Smooth muscle cell (in vitro differentiated cells): ENCODE results near the gene HIGD1C. TPM values are rescaled to one million over a fixed set of nuclear protein-coding genes. Genes with fewer than 3 reads are reported as not detected.

Source experiments
- DNase-seq: peaks from one replicate; lab custom pipeline; 2025; ENCODE audit not compliant: unreplicated experiment; lab: John Stamatoyannopoulos, UW
- H2AFZ ChIP-seq: fragments of 200-600 bp; sonication (generic); 2 replicates; pipeline ENCODE4 v1.6.0; 2016; ENCODE audit warnings: antibody characterized with exemption, low read depth, mild to moderate bottlenecking
- H3F3A ChIP-seq: fragments of 200-600 bp; sonication (generic); 2 replicates; pipeline ENCODE4 v1.6.0; 2017; ENCODE audit warnings: antibody characterized with exemption, low read depth
- H3K27ac ChIP-seq: fragments of 200-600 bp; sonication (generic); 2 replicates; pipeline ENCODE4 v1.5.1; 2016; ENCODE audit warnings: low read depth, mild to moderate bottlenecking
- H3K27me3 ChIP-seq: fragments of 200-600 bp; sonication (generic); 2 replicates; pipeline ENCODE4 v1.6.1; 2016; ENCODE audit warnings: low read depth, mild to moderate bottlenecking
- H3K36me3 ChIP-seq: fragments of 200-600 bp; sonication (generic); 2 replicates; pipeline ENCODE4 v1.5.1; 2016; ENCODE audit warnings: low read depth
- H3K4me1 ChIP-seq: fragments of 200-600 bp; sonication (generic); 2 replicates; pipeline ENCODE4 v1.5.1; 2016; ENCODE audit warnings: low read depth
- H3K4me2 ChIP-seq: fragments of 200-600 bp; sonication (generic); 2 replicates; pipeline ENCODE4 v1.6.0; 2016; ENCODE audit warnings: mild to moderate bottlenecking
- H3K4me3 ChIP-seq: fragments of 200-600 bp; sonication (generic); 2 replicates; pipeline ENCODE4 v1.5.1; 2016; ENCODE audit warnings: mild to moderate bottlenecking
- H3K79me2 ChIP-seq: fragments of 200-600 bp; sonication (generic); 2 replicates; pipeline ENCODE4 v1.6.0; 2016; ENCODE audit warnings: low read depth, mild to moderate bottlenecking
- H3K9ac ChIP-seq: fragments of 200-600 bp; sonication (generic); 2 replicates; pipeline ENCODE4 v1.6.0; 2016; ENCODE audit warnings: low read depth
- H3K9me3 ChIP-seq: fragments of 200-600 bp; sonication (generic); replicated peaks from 2 replicates; pipeline ENCODE4 v1.5.1; 2016; ENCODE audit warnings: low read depth
- H4K20me1 ChIP-seq: fragments of 200-600 bp; sonication (generic); 2 replicates; pipeline ENCODE4 v1.6.0; 2016; ENCODE audit warnings: low read depth
- WGBS: methylation state at CpG from one replicate; pipeline ENCODE4 v1.1.7; 2016; ENCODE audit warnings: low lambda C conversion rate; 5-methylcytosine and 5-hydroxymethylcytosine counted together
- polyA plus RNA-seq: library from polyadenylated mRNA; unstranded; fragments of >200 nt; fragmentation: Nextera tagmentation; extraction: Ambion mirVana; gene quantifications from 2 replicates; pipeline ENCODE4 v1.2.1, GENCODE V29; 2016
- total RNA-seq: library from RNA; depleted of rRNA; stranded (reverse); fragments of >200 nt; gene quantifications from 2 replicates; pipeline ENCODE4 v1.2.3, GENCODE V29; 2014
- TF ChIP-seq, protein P1 (sequence below): fragments of 200-600 bp; sonication (generic); IDR thresholded peaks from 2 replicates; pipeline ENCODE4 v1.5.1; 2017; ENCODE audit warnings: borderline replicate concordance, mild to moderate bottlenecking, antibody characterized with exemption; ENCODE audit not compliant: insufficient read depth, poor library complexity, severe bottlenecking

Gene HIGD1C
- total and polyA plus RNA-seq, 2 experiments from 2014 or later, result not detected

DNA sequence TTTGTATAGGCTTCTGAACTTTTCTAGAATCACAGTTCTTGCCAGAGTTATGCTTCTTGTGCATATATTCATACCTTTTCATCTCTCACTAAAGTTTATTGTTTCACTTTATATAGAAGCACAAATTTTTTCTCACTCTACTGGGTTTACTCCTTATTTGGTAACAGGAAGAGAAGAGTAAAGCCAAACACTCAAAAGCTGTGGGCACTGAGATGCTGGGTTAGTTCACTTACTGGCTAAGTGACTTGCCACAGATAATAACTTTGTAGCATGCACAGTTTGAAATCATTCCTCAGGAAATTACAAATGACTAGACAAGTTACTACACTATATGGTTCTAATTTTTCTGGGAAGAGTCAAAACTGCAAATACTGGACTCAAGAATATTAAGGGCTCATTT, 7.8 kb downstream of the HIGD1C start:
- Histone ChIP-seq H3K9ac (no peak overlapping the region), H3K79me2 (no peaks in the 10 kb centered on the region), H3K9me3 (no peaks in the 10 kb centered on the region), H3K4me1 (no peaks in the 10 kb centered on the region), H3F3A (peaks cover 8% of the 10 kb centered on the region), H4K20me1 (no peaks in the 10 kb centered on the region), H3K27me3 (no peaks in the 10 kb centered on the region), H3K4me3 (no peak overlapping the region), H3K4me2 (peak overlapping the region; percentile 46), H2AFZ (no peak overlapping the region), H3K27ac (peak overlapping the region; percentile 75), H3K36me3 (no peaks in the 10 kb centered on the region)
- TF ChIP-seq, protein P1, sequence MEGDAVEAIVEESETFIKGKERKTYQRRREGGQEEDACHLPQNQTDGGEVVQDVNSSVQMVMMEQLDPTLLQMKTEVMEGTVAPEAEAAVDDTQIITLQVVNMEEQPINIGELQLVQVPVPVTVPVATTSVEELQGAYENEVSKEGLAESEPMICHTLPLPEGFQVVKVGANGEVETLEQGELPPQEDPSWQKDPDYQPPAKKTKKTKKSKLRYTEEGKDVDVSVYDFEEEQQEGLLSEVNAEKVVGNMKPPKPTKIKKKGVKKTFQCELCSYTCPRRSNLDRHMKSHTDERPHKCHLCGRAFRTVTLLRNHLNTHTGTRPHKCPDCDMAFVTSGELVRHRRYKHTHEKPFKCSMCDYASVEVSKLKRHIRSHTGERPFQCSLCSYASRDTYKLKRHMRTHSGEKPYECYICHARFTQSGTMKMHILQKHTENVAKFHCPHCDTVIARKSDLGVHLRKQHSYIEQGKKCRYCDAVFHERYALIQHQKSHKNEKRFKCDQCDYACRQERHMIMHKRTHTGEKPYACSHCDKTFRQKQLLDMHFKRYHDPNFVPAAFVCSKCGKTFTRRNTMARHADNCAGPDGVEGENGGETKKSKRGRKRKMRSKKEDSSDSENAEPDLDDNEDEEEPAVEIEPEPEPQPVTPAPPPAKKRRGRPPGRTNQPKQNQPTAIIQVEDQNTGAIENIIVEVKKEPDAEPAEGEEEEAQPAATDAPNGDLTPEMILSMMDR, result no peak
- DNase-seq, result no peak

DNA sequence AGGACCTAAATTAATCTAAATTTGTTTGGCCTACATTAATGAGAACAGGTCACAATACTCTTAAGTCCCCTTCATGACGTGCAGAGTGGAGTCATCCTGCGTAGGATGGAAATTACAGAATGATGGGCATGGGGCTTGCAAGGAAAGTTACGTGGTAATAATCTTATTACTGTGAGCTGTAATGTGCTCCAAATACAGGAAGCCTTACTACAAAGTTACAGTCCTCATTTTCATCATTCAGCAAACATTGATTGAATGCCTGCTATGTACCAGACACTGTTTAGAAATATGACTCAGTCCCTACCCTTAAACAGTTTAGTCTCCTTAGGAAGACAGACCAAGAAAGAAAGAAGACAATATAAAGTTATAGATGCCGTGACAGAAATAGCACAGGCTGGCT, 9.4 kb downstream of the HIGD1C start:
- WGBS, result 35% methylated on average over 4 of the region's 4 CpGs

DNA sequence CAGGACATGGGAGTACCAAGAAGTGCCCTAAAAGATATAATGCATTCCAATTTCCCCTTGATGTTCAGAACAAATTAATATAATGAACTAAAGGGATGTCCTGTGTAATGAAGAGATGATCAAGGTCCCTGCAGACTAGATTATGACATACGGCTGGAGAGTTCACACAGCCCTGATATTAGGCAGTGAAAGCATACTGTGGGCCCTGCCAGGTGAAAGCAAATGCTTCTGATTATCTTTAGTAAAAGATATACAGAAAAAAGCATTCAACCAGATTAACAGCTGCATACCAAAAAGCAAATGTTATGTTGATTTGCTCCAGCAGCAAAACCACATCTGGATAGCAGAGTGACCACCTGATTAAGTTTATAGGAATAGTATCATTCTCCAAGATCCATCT, 12.1 kb downstream of the HIGD1C start:
- Histone ChIP-seq H3K36me3 (no peaks in the 10 kb centered on the region), H3F3A (peaks cover 8% of the 10 kb centered on the region), H3K4me3 (no peak overlapping the region), H3K4me1 (no peaks in the 10 kb centered on the region), H3K9me3 (no peaks in the 10 kb centered on the region), H4K20me1 (no peaks in the 10 kb centered on the region), H3K27me3 (no peaks in the 10 kb centered on the region), H3K27ac (no peak overlapping the region), H3K79me2 (no peaks in the 10 kb centered on the region), H3K4me2 (no peak overlapping the region), H2AFZ (no peak overlapping the region), H3K9ac (no peak overlapping the region)
- no peak for DNase-seq
- 86% methylated on average over 1 of the region's 1 CpG for WGBS
- TF ChIP-seq, protein P1, result no peak

More for the DNA sequence above, 9.4 kb downstream of the HIGD1C start:
- Histone ChIP-seq H3K36me3 (no peaks in the 10 kb centered on the region), H3K4me1 (no peaks in the 10 kb centered on the region), H3K79me2 (no peaks in the 10 kb centered on the region), H3K9ac (no peak overlapping the region), H3K27ac (peak overlapping the region; percentile 75), H2AFZ (no peak overlapping the region), H3K27me3 (no peaks in the 10 kb centered on the region), H3K4me3 (no peak overlapping the region), H4K20me1 (no peaks in the 10 kb centered on the region), H3K4me2 (peak overlapping the region; percentile 13), H3F3A (peaks cover 8% of the 10 kb centered on the region), H3K9me3 (no peaks in the 10 kb centered on the region)
- no peak for DNase-seq
- TF ChIP-seq, protein P1, result no peak

DNA sequence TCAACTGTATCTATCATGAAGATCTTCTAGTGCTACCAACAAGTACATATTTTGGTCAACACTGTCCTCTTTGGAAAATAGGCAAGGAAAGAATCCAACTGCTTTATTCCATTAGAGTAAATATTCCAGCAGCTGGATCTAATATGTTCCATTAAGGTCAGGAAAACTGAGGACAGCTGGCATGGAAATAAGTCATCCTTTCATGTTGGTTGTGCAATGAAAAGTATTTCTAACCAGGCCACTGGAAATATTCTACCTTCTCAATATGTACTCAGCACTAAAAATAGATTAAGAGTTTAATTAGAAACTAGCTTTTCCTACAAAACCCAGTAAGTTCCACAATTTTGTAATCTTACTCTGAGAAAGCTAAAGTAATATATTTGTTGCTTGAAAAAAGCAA, 19.6 kb downstream of the HIGD1C start:
- no peak overlapping the region for H3K27ac ChIP-seq
- no peaks in the 10 kb centered on the region for H3K27me3 ChIP-seq
- no peaks in the 10 kb centered on the region for H3K4me1 ChIP-seq
- H3K36me3 ChIP-seq, result no peaks in the 10 kb centered on the region
- no peaks in the 10 kb centered on the region for H3F3A ChIP-seq
- H4K20me1 ChIP-seq, result no peaks in the 10 kb centered on the region
- no peaks in the 10 kb centered on the region for H3K79me2 ChIP-seq
- no peaks in the 10 kb centered on the region for H3K9me3 ChIP-seq
- DNase-seq, result no peak
- no peak overlapping the region for H3K9ac ChIP-seq
- no peak overlapping the region for H2AFZ ChIP-seq
- H3K4me2 ChIP-seq, result no peak overlapping the region
- TF ChIP-seq, protein P1, result no peak
- no peak overlapping the region for H3K4me3 ChIP-seq
